Endothelial cell of umbilical vein (primary cell): ENCODE results near the gene CEACAM21. TPM values are rescaled to one million over a fixed set of nuclear protein-coding genes. Genes with fewer than 3 reads are reported as not detected.

Experiments used
- BruUV-seq: library from RNA; stranded (reverse); fragments of 400-500 nt; replicated peaks from 2 replicates; lab custom pipeline; 2021; lab: Mats Ljungman, UMichigan
- CTCF ChIA-PET: fragments of 300-600, 350-600 bp; sonication (Branson Sonifier 250); formaldehyde crosslinking; loops from one replicate; lab custom pipeline; 2021; ENCODE audit warnings: antibody characterized with exemption, inconsistent platforms; lab: Charles Lee
- POLR2A ChIA-PET: fragments of 300-600, 350-600 bp; sonication (Branson Sonifier 250); formaldehyde crosslinking; loops from one replicate; lab custom pipeline; 2021; ENCODE audit warnings: antibody characterized with exemption, inconsistent platforms; lab: Charles Lee
- DNase-seq: peaks from one replicate; pipeline ENCODE4 v3.0.0-alpha.2; 2011; ENCODE audit warnings: low read depth, low spot score
- FAIRE-seq: peaks from 2 replicates; lab custom pipeline; 2011; peaks lifted over from hg19 to GRCh38; lab: Jason Lieb, UNC
- H2AFZ ChIP-seq: 2 replicates; pipeline ENCODE4 v1.6.0; 2012; ENCODE audit warnings: low read depth, low read length, control low read depth, inconsistent platforms
- H3K27ac ChIP-seq: 2 replicates; pipeline ENCODE4 v1.5.1; 2011; ENCODE audit warnings: low read depth, mild to moderate bottlenecking, control low read depth, low read length, moderate library complexity; ENCODE audit not compliant: insufficient read depth
- H3K27me3 ChIP-seq, 2 experiments: 2 replicates each; pipeline versions ENCODE4 v1.6.0 to v1.6.1; 2011; ENCODE audit warnings: low read length in 2 of 2, mixed read lengths in 1 of 2; ENCODE audit not compliant: control insufficient read depth in 2 of 2, insufficient read depth in 2 of 2
- H3K36me3 ChIP-seq, 2 experiments: 2 replicates in 1 of 2; 3 replicates in 1 of 2; pipeline ENCODE4 v1.5.1; 2011; ENCODE audit warnings: low read length in 2 of 2, mild to moderate bottlenecking in 1 of 2, moderate library complexity in 1 of 2; ENCODE audit not compliant: control insufficient read depth in 2 of 2, insufficient read depth in 2 of 2; ENCODE audit errors: extremely low read depth in 1 of 2
- H3K4me1 ChIP-seq: 3 replicates; pipeline ENCODE4 v1.5.1; 2011; ENCODE audit warnings: mild to moderate bottlenecking, low read length; ENCODE audit not compliant: control insufficient read depth, insufficient read depth; ENCODE audit errors: extremely low read depth
- H3K4me2 ChIP-seq: 2 replicates; pipeline ENCODE4 v1.6.1; 2011; ENCODE audit warnings: low read length, control low read depth, mixed read lengths; ENCODE audit not compliant: insufficient read depth
- H3K4me3 ChIP-seq, 3 experiments: fragments of 200-600 bp in 1 of 3; sonication (generic), shearing (Covaris generic) in 1 of 3; replicated peaks in 1 of 3; 2 replicates each; pipeline ENCODE4 v1.5.1; 2011 to 2016; ENCODE audit warnings: control low read depth in 3 of 3, low read length in 3 of 3, mild to moderate bottlenecking in 2 of 3, inconsistent platforms in 1 of 3, low read depth in 1 of 3, moderate library complexity in 1 of 3; ENCODE audit not compliant: insufficient read depth in 1 of 3
- H3K79me2 ChIP-seq: 2 replicates; pipeline ENCODE4 v1.6.0; 2012; ENCODE audit warnings: low read length, inconsistent platforms; ENCODE audit not compliant: control insufficient read depth, insufficient read depth
- H3K9ac ChIP-seq: replicated peaks from 2 replicates; pipeline ENCODE3; 2011; ENCODE audit warnings: low read length, control low read depth; ENCODE audit not compliant: insufficient read depth; ENCODE audit errors: extremely low read depth
- H3K9me1 ChIP-seq: replicated peaks from 3 replicates; pipeline ENCODE4 v1.6.0; 2011; ENCODE audit warnings: mild to moderate bottlenecking, low read length; ENCODE audit not compliant: control insufficient read depth, insufficient read depth; ENCODE audit errors: extremely low read depth
- H3K9me3 ChIP-seq: replicated peaks from 2 replicates; pipeline ENCODE4 v1.5.1; 2012; ENCODE audit warnings: low read length, inconsistent platforms; ENCODE audit not compliant: control insufficient read depth, insufficient read depth
- H4K20me1 ChIP-seq: replicated peaks from 2 replicates; pipeline ENCODE3; 2011; ENCODE audit warnings: mild to moderate bottlenecking, low read length; ENCODE audit not compliant: control insufficient read depth, insufficient read depth; ENCODE audit errors: extremely low read depth
- CTCF ChIP-seq, 2 donors: IDR thresholded peaks; 1 replicate in 1 of 2; 2 replicates in 1 of 2; pipeline ENCODE4 v1.5.1; 2011; ENCODE audit warnings: low read length in 2 of 2, mild to moderate bottlenecking in 2 of 2, moderate library complexity in 2 of 2, control low read depth in 1 of 2, inconsistent platforms in 1 of 2, low read depth in 1 of 2; ENCODE audit not compliant: insufficient read depth in 1 of 2; ENCODE audit errors: extremely low read depth in 1 of 2
- EZH2 ChIP-seq: IDR thresholded peaks from 2 replicates; pipeline ENCODE4 v1.6.1; 2012; ENCODE audit warnings: borderline replicate concordance, low read depth, mild to moderate bottlenecking, moderate library complexity, low read length, inconsistent platforms; ENCODE audit not compliant: severe bottlenecking
- FOS ChIP-seq: IDR thresholded peaks from 2 replicates; pipeline ENCODE4 v1.6.1; 2011; ENCODE audit warnings: mild to moderate bottlenecking, low read length, moderate library complexity, borderline replicate concordance; ENCODE audit not compliant: insufficient read depth
- GATA2 ChIP-seq: IDR thresholded peaks from 2 replicates; pipeline ENCODE4 v1.7.0; 2011; ENCODE audit warnings: low read depth, mild to moderate bottlenecking, moderate library complexity, mixed read lengths, low read length; ENCODE audit not compliant: insufficient read length, insufficient read depth
- JUN ChIP-seq: IDR thresholded peaks from 2 replicates; pipeline ENCODE4 v1.6.1; 2011; ENCODE audit warnings: borderline replicate concordance, low read depth; ENCODE audit not compliant: insufficient read length, insufficient read depth
- MAX ChIP-seq: IDR thresholded peaks from 2 replicates; pipeline ENCODE4 v1.6.1; 2011; ENCODE audit not compliant: insufficient read depth, insufficient read length
- MYC ChIP-seq: IDR thresholded peaks from one replicate; pipeline ENCODE4 v1.6.1; 2011; ENCODE audit warnings: mild to moderate bottlenecking, low read depth, low read length
- POLR2A ChIP-seq: IDR thresholded peaks from 2 replicates; pipeline ENCODE4 v1.6.1; 2012; ENCODE audit warnings: low read depth, mild to moderate bottlenecking, control low read depth, low read length
- POLR2AphosphoS5 ChIP-seq: IDR thresholded peaks from 2 replicates; pipeline ENCODE4 v1.6.1; 2012; ENCODE audit warnings: low read depth, mild to moderate bottlenecking, control low read depth, low read length, moderate library complexity; ENCODE audit not compliant: insufficient read depth
- dilution Hi-C: fragments of 300-500 bp; cut with MboI; formaldehyde crosslinking; loops from one replicate; pipeline ENCODE4 v1.15.0; 2019; ENCODE audit warnings: low sequenced_read_pairs; ENCODE audit not compliant: extremely low pct_ligation_motif_present
- intact Hi-C: fragments of 100-400 bp; cut with micrococcal nuclease; formaldehyde crosslinking; loops from one replicate; pipeline ENCODE4 v1.10.0; 2022
- polyA plus RNA-seq, 4 experiments: library from polyadenylated mRNA; depleted of rRNA in 3 of 4; stranded (reverse) in 3 of 4; unstranded in 1 of 4; fragments of >200 nt; gene quantifications; 2 replicates each; pipeline versions ENCODE4 v1.2.1 to v1.2.3, GENCODE V29; 2011 to 2012; ENCODE audit warnings: missing spikeins in 1 of 4
- total RNA-seq: library from RNA; stranded (reverse); gene quantifications from 2 replicates; pipeline ENCODE4 v1.2.3, GENCODE V29; 2021

Gene CEACAM21
- total and polyA plus RNA-seq, 2 donors (not counting 3 experiments of a cell fraction or from before 2014, with no cell fraction given) = 0.81 to 1.7 TPM

GRCh38 chr19:41624515-41624914 is 48.5 kb downstream of the CEACAM21 start:
- CTCF ChIA-PET = no interaction called here

More at GRCh38 chr19:41624515-41624914, 48.5 kb downstream of the CEACAM21 start:
- Histone ChIP-seq H3K4me2 (no peak overlapping the region), H3K9me3 (no peaks in the 10 kb centered on the region), H2AFZ (no peak overlapping the region), H3K9me1 (no peaks in the 10 kb centered on the region), H4K20me1 (no peaks in the 10 kb centered on the region), H3K27me3 (peaks cover 0 to 2% of the 10 kb centered on the region in 2 experiments), H3K36me3 (no peaks in the 10 kb centered on the region), H3K9ac (no peak overlapping the region), H3K4me1 (no peaks in the 10 kb centered on the region), H3K79me2 (no peaks in the 10 kb centered on the region), H3K4me3 (no peak overlapping the region), H3K27ac (no peak overlapping the region)
- dilution Hi-C loops = no loop called here
- TF ChIP-seq EZH2 (no peak), GATA2 (no peak), CTCF (IDR thresholded peaks at IDR 0.05; ENCODE audit: extremely low read depth in 1 of 2, insufficient read depth in 1 of 2, low read depth in 1 of 2, low read length in 2 of 2) (no peak), POLR2AphosphoS5 (no peak), POLR2A (no peak), FOS (no peak), MAX (no peak), MYC (no peak), JUN (no peak)
- POLR2A ChIA-PET = no interaction called here
- no TSS peak for BruUV-seq
- FAIRE-seq (no peak), DNase-seq (no peak)
- intact Hi-C loops = no loop called here
